ENCODE measurements around the gene RAD9A. TPM values are rescaled to one million over a fixed set of nuclear protein-coding genes. Genes with fewer than 3 reads are reported as not detected.
A peak's percentile ranks its signal among the peaks of the same experiment; 100 is the strongest.

The RAD9A gene
- total and polyA plus RNA-seq, 9 donors: 3.1 to 51.7 (median 20.3) TPM

DNA sequence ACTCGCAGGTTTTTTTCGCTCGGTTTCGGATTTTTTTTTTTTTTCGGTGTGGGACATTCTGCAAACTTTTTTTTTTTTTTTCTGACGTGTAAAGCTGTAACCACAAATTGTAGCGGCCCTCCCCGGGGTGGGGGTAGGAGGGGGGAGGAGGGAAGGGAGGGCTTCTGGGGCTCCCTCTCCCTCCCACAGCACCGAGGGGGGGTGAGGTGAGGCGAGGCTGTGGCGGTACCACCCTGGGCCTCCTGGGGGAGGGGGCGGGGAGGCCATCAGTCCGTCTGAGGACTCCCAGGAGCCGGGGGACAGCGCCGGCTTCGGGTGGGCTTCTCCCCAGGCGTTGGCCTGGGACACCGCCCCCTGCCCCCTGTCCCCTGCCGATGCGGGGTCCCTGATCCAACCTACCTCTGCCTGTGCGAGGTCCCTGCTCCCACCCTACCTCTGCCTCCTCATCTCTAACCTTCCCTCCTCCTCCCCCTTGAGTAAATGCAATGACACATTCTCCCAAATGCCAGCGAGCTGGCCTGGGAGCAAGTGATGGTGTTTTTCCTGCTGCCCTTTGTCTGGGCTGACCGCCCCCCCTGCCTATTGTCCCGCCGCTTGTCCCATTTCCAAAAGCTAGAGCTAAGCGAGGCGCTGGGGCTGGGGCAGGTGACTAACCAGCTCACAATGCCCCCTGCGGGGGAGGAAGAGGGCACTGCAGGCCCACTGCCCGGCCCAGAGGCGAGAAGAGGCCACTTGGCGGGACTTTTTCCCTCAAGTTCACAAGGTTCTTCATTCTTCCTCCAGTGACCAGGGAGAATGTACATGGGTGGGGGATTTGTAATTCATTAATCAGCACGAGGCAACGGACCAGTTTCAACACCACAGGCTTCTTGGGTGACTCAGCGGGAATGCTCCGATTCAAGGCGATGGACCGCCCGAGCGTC is 17.9 kb upstream of the RAD9A start:
- intact Hi-C loops (cut with DNase I): no loop called here
- H3K4me1 ChIP-seq (ENCODE audit: insufficient read depth): peaks cover 26% of the 10 kb centered on the region

DNA sequence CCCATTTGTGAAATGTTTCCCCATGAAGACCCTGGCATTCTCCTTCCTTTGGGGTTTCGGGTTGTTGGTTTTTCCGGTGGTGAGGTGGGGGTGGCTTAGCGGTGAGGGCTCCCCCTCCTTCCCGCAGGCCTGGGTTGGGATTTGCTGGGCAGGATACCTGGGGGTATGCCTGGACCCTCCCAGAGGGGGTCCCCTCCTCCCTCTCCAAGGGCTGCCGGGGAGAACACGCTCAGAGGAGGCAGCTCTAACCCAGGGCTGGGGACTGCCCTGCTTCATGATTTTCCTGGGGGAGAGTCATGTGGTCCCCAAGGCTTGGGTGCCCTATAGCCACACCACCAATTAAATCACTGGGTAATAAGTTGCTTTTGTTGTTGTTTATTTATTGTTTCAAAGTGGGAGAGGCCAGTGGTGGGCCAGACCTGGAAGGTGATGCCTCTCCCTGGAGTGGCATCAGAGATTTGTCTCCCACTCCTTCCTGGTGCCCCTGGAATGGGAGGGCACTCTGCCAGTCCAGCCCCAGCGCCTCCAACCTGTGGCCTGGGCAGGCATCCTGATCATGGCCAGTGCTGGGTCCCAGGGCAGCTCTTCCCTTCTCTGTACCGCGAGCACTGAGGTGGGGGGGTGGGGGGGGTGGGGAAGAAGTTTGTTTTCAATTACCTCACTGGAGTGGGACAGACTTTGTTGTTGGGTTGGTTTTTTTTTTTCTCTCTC is 17.1 kb upstream of the RAD9A start:
- Histone ChIP-seq H3K4me3 (peak overlapping the region; percentile 69), H3K27me3 (no peaks in the 10 kb centered on the region), H3K4me1 (ENCODE audit: insufficient read depth) (peaks cover 26% of the 10 kb centered on the region), H3K36me3 (no peaks in the 10 kb centered on the region), H3K9me3 (no peaks in the 10 kb centered on the region), H3K27ac (peak overlapping the region; percentile 78 to 85)
- 39 to 45% (median 43%) methylated on average over 5 to 9 of the region's 9 CpGs for WGBS, 3 donors
- DNase-seq: peak in 2 of 5 donors; percentile 19 to 47
- TF ChIP-seq, protein P1, sequence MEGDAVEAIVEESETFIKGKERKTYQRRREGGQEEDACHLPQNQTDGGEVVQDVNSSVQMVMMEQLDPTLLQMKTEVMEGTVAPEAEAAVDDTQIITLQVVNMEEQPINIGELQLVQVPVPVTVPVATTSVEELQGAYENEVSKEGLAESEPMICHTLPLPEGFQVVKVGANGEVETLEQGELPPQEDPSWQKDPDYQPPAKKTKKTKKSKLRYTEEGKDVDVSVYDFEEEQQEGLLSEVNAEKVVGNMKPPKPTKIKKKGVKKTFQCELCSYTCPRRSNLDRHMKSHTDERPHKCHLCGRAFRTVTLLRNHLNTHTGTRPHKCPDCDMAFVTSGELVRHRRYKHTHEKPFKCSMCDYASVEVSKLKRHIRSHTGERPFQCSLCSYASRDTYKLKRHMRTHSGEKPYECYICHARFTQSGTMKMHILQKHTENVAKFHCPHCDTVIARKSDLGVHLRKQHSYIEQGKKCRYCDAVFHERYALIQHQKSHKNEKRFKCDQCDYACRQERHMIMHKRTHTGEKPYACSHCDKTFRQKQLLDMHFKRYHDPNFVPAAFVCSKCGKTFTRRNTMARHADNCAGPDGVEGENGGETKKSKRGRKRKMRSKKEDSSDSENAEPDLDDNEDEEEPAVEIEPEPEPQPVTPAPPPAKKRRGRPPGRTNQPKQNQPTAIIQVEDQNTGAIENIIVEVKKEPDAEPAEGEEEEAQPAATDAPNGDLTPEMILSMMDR (IDR thresholded peaks at IDR 0.05): no peak
- TF ChIP-seq EP300 (IDR thresholded peaks at IDR 0.05) (no peak), POLR2A (IDR thresholded peaks at IDR 0.05) (no peak)
- intact Hi-C loops (cut with DNase I): no loop called here

More for the DNA sequence above, 17.9 kb upstream of the RAD9A start:
- Histone ChIP-seq H3K27ac (peak overlapping the region; percentile 78 to 85), H3K27me3 (no peaks in the 10 kb centered on the region), H3K4me3 (peak overlapping the region; percentile 69), H3K36me3 (no peaks in the 10 kb centered on the region), H3K9me3 (no peaks in the 10 kb centered on the region)
- DNase-seq: peak; percentile 75 to 85 (median 79)
- no peak for TF ChIP-seq EP300 (IDR thresholded peaks at IDR 0.05)
- TF ChIP-seq, protein P1 (IDR thresholded peaks at IDR 0.05): peak in 1 of 3 donors; percentile 9
- WGBS, 3 donors: 8 to 12% (median 11%) methylated on average over 37 to 40 of the region's 40 CpGs

DNA sequence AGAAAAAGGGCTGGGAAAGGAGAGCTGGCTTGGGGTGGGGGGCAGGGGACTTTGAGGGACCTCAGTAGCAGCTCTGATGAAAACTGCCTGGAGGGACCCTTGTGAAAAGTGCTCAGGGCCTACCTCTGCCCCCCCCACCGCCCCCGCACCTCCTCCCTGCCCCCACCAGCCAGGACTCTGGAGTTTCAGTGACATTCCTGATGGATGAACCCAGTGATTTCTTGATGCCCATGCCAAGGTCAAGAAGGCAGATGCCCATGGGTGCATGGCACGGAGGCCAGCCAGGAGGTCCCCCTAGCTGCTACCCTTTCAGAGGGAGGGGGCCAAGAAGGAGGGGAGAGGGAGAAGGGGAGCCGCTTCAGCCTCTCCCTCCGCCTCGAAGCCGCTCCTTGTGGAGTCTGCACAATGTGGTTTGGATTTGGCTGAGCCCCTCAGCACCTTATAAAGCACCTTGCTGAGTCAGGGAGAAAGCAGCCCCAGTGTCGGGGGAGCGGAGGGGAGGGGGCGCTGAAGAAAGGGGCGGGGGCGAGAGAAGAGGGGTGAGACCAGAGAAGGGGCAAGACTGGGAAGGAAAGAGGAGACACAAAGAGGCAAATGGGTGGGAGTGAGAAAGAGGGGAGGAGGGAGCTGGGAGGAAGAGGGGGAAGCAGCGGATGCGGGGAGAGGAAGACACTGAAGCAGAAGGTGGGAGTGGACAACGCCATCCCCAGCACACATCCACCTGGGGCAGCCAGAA is 16.3 kb upstream of the RAD9A start:
- no peak overlapping the region for H3K27ac ChIP-seq
- no peaks in the 10 kb centered on the region for H3K9me3 ChIP-seq
- H3K36me3 ChIP-seq: no peaks in the 10 kb centered on the region
- no peak for TF ChIP-seq POLR2A (IDR thresholded peaks at IDR 0.05)
- TF ChIP-seq, protein P1 (IDR thresholded peaks at IDR 0.05): no peak
- TF ChIP-seq EP300 (IDR thresholded peaks at IDR 0.05): no peak
- intact Hi-C loops (cut with DNase I): no loop called here
- WGBS, 3 donors: 44 to 58% (median 53%) methylated on average over 14 to 15 of the region's 15 CpGs
- peak in 2 of 5 donors; percentile 11 to 26 for DNase-seq
- peaks cover 22% of the 10 kb centered on the region for H3K4me1 ChIP-seq (ENCODE audit: insufficient read depth)
- no peak overlapping the region for H3K4me3 ChIP-seq
- no peaks in the 10 kb centered on the region for H3K27me3 ChIP-seq

Measured in ovary (tissue), 9 donors.